K562 (cell line): ENCODE results near the gene OCRL. TPM values are rescaled to one million over a fixed set of nuclear protein-coding genes. Genes with fewer than 3 reads are reported as not detected.

ENCODE experiments used
- BRCA1 ChIP-seq, 2 experiments: fragments of 450-650 bp in 1 of 2; sonication (generic) in 1 of 2; formaldehyde crosslinking in 1 of 2; IDR thresholded peaks; 2 replicates each; pipeline versions ENCODE4 v1.5.0 to v1.6.1; 2017 to 2020; ENCODE audit warnings: mild to moderate bottlenecking in 1 of 2, missing genetic modification reagents in 1 of 2
- CBX8 ChIP-seq: fragments of 200-600 bp; sonication (generic); IDR thresholded peaks from 2 replicates; pipeline ENCODE4 v1.6.1; 2012; ENCODE audit warnings: borderline replicate concordance, mixed run types, low read depth, mild to moderate bottlenecking, moderate library complexity, mixed read lengths, low read length, control low read depth, inconsistent platforms; ENCODE audit not compliant: poor library complexity, severe bottlenecking; ENCODE audit errors: extremely low read depth
- GABPA ChIP-seq: fragments of 200-800 bp; sonication (Bioruptor generic); conservative IDR thresholded peaks from 2 replicates; pipeline ENCODE4 v1.6.1; 2016; ENCODE audit warnings: low read depth, missing genetic modification characterization, missing compliant biosample characterization
- HEY1 ChIP-seq: fragments of 250-450 bp; sonication (Bioruptor Pico); IDR thresholded peaks from 2 replicates; pipeline ENCODE4 v1.5.0; 2020; ENCODE audit warnings: mild to moderate bottlenecking, moderate library complexity, borderline replicate concordance
- HMG20B ChIP-seq: fragments of 250-450 bp; sonication (Bioruptor Pico); IDR thresholded peaks from 2 replicates; pipeline ENCODE4 v1.5.0; 2021; ENCODE audit warnings: mild to moderate bottlenecking
- RUNX1 ChIP-seq: sonication (generic); IDR thresholded peaks from 2 replicates; pipeline ENCODE4 v1.6.1; 2016; ENCODE audit warnings: antibody characterized with exemption, low read depth
- SMARCA5 ChIP-seq: fragments of 450-650 bp; IDR thresholded peaks from 2 replicates; pipeline ENCODE4 v1.6.1; 2016
- SMC3 ChIP-seq: conservative IDR thresholded peaks from 2 replicates; pipeline ENCODE4 v1.6.1; 2011; ENCODE audit warnings: low read depth, low read length, improper control_type of control experiment; ENCODE audit not compliant: insufficient read depth
- SP1 ChIP-seq: sonication (generic); formaldehyde crosslinking; IDR thresholded peaks from 2 replicates; pipeline ENCODE4 v1.8.1; 2022; ENCODE audit warnings: mild to moderate bottlenecking, missing genetic modification reagents
- SRSF1 ChIP-seq: fragments of 200-400 bp; formaldehyde crosslinking; IDR thresholded peaks from 2 replicates; pipeline ENCODE4 v1.6.1; 2017; ENCODE audit warnings: mild to moderate bottlenecking, low read depth, low read length, moderate library complexity
- SRSF3 ChIP-seq: fragments of 200-400 bp; formaldehyde crosslinking; IDR thresholded peaks from 2 replicates; pipeline ENCODE4 v1.6.1; 2016; ENCODE audit warnings: mild to moderate bottlenecking, low read length, moderate library complexity; ENCODE audit not compliant: insufficient read depth
- ZBTB11 ChIP-seq, 3 experiments: fragments of 200-800 bp in 1 of 3; fragments of 250-450 bp in 1 of 3; fragments of 450-650 bp in 1 of 3; sonication (Bioruptor Pico) in 1 of 3; sonication (Bioruptor generic) in 1 of 3; formaldehyde crosslinking in 1 of 3; IDR thresholded peaks; 2 replicates each; pipeline versions ENCODE4 v1.6.1 to v1.8.0; 2016 to 2022; ENCODE audit warnings: mild to moderate bottlenecking in 2 of 3, missing genetic modification characterization in 2 of 3, missing compliant biosample characterization in 1 of 3, moderate library complexity in 1 of 3
- ZBTB5 ChIP-seq: fragments of 450-650 bp; IDR thresholded peaks from 2 replicates; pipeline ENCODE4 v1.6.1; 2017; ENCODE audit warnings: antibody characterized with exemption
- ZNF644 ChIP-seq: fragments of 200-800 bp; sonication (Bioruptor generic); IDR thresholded peaks from 2 replicates; pipeline ENCODE4 v1.6.1; 2016; ENCODE audit warnings: low read depth, missing genetic modification characterization, missing compliant biosample characterization
- polyA plus RNA-seq, 8 experiments: library from polyadenylated mRNA; depleted of rRNA in 4 of 8; stranded (reverse) in 5 of 8; unstranded in 3 of 8; fragments of >200 nt; fragmentation: Nextera tagmentation in 2 of 8; fragmentation: Illumina TruSeq in 1 of 8; extraction: Ambion mirVana in 2 of 8; extraction: Trizol in 1 of 8; gene quantifications; 2 replicates each; pipeline versions ENCODE4 v1.2.1 to v1.2.3, GENCODE V29; 2011 to 2014; ENCODE audit warnings: inconsistent platforms in 1 of 8, missing spikeins in 1 of 8
- total RNA-seq, 7 experiments: library from RNA; depleted of rRNA in 6 of 7; stranded (reverse); fragments of >200 nt in 6 of 7; fragmentation: Illumina TruSeq in 2 of 7; extraction: Trizol in 2 of 7; gene quantifications; 2 replicates each; pipeline versions ENCODE4 v1.2.1 to v1.2.3, GENCODE V29; 2011 to 2021; ENCODE audit warnings: low replicate concordance in 1 of 7
- TF ChIP-seq, protein P1 (sequence below): fragments of 250-450 bp; sonication (Bioruptor Pico); IDR thresholded peaks from 2 replicates; pipeline ENCODE4 v1.4.0; 2020; ENCODE audit warnings: mild to moderate bottlenecking, moderate library complexity, borderline replicate concordance
- TF ChIP-seq, protein P2 (sequence below): fragments of 450-650 bp; formaldehyde crosslinking; IDR thresholded peaks from 2 replicates; pipeline ENCODE4 v1.4.0; 2022; ENCODE audit warnings: mild to moderate bottlenecking, moderate library complexity

The OCRL gene
- total and polyA plus RNA-seq, 9 of the 15 experiments (the other 6 are each of a cell fraction or from before 2014, with no cell fraction given): 2.2 to 23.4 (median 11.9) TPM

DNA sequence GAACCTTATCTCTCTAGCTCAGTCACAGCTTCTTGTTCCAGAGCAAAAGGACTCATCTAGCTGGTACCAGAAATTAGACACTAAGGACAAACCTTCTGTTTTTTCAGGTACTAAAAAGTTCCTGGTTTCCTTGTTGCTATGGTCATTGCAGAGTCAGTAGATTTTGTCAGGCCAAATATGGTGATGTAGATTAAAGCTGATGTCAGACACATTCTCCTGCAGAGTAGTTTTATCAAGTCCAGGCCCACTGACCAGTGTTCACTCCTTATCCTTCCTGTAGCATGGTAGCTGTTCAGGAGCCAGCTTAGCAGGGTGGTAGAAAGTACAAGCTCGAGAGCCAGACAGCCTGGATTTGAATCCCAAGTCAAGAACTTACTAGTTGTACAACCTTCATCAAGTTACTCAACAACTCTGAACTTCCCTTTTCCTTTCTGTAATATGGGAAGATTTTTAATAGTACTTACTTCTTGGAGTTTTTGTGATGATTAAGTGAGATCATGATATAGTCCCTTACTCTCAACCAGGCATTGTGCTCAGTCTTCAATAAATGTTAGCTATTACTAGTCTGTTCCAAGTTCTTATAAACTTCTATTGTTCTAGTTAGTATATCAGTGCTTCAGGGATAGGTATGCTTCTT is 17.9 kb downstream of the OCRL start (continued):
- TF ChIP-seq ZBTB11 (CRISPR knock-in tag; IDR thresholded peaks at IDR 0.05) (0 out of 6 replicates have a peak, but pooled peaks of 1 of the 3 experiments have one; percentile 52), SRSF3 (no peak), SMC3 (no peak), ZBTB5 (no peak), BRCA1 (IDR thresholded peaks at IDR 0.05) (no peak), BRCA1 (CRISPR knock-in tag; IDR thresholded peaks at IDR 0.05) (no peak), CBX8 (no peak), ZNF644 (0 out of 2 replicates have a peak, but pooled peaks have one; percentile 36), SRSF1 (no peak), HEY1 (no peak), HMG20B (no peak), SP1 (no peak), SMARCA5 (no peak), GABPA (tag) (0 out of 2 replicates have a peak, but pooled peaks have one; percentile 28), RUNX1 (no peak)
- TF ChIP-seq, protein P1, sequence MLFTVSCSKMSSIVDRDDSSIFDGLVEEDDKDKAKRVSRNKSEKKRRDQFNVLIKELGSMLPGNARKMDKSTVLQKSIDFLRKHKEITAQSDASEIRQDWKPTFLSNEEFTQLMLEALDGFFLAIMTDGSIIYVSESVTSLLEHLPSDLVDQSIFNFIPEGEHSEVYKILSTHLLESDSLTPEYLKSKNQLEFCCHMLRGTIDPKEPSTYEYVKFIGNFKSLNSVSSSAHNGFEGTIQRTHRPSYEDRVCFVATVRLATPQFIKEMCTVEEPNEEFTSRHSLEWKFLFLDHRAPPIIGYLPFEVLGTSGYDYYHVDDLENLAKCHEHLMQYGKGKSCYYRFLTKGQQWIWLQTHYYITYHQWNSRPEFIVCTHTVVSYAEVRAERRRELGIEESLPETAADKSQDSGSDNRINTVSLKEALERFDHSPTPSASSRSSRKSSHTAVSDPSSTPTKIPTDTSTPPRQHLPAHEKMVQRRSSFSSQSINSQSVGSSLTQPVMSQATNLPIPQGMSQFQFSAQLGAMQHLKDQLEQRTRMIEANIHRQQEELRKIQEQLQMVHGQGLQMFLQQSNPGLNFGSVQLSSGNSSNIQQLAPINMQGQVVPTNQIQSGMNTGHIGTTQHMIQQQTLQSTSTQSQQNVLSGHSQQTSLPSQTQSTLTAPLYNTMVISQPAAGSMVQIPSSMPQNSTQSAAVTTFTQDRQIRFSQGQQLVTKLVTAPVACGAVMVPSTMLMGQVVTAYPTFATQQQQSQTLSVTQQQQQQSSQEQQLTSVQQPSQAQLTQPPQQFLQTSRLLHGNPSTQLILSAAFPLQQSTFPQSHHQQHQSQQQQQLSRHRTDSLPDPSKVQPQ: no peak
- TF ChIP-seq, protein P2, sequence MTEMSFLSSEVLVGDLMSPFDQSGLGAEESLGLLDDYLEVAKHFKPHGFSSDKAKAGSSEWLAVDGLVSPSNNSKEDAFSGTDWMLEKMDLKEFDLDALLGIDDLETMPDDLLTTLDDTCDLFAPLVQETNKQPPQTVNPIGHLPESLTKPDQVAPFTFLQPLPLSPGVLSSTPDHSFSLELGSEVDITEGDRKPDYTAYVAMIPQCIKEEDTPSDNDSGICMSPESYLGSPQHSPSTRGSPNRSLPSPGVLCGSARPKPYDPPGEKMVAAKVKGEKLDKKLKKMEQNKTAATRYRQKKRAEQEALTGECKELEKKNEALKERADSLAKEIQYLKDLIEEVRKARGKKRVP: no peak
